Esophagus squamous epithelium (tissue), 5 donors: ENCODE results near the gene USP30. TPM values are rescaled to one million over a fixed set of nuclear protein-coding genes. Genes with fewer than 3 reads are reported as not detected.

ENCODE experiments used
- DNase-seq: peaks from one replicate; lab custom pipeline; 2025; lab: John Stamatoyannopoulos, UW
- H3K27ac ChIP-seq, 4 donors: fragments of 200-600 bp; sonication (generic); one replicate each; pipeline ENCODE4 v1.5.1; 2016 to 2019; ENCODE audit warnings: mild to moderate bottlenecking in 1 of 4
- H3K27me3 ChIP-seq, 4 donors: fragments of 200-600 bp; sonication (generic); 1 replicate in 3 of 4; 2 replicates in 1 of 4; pipeline versions ENCODE4 v1.5.1 to v1.6.0; 2017 to 2021; ENCODE audit warnings: antibody characterized with exemption in 1 of 4
- H3K36me3 ChIP-seq, 3 donors: fragments of 200-600 bp; sonication (generic); one replicate each; pipeline ENCODE4 v1.5.1; 2016 to 2019
- H3K4me1 ChIP-seq, 3 donors: fragments of 200-600 bp; sonication (generic); one replicate each; pipeline ENCODE4 v1.5.1; 2017 to 2019
- H3K4me3 ChIP-seq, 4 donors: fragments of 200-600 bp; sonication (generic); 1 replicate in 3 of 4; 2 replicates in 1 of 4; pipeline ENCODE4 v1.5.1; 2016 to 2019; ENCODE audit warnings: mild to moderate bottlenecking in 2 of 4, moderate library complexity in 1 of 4
- H3K9me3 ChIP-seq, 3 donors: fragments of 200-600 bp; sonication (generic); one replicate each; pipeline ENCODE4 v1.5.1; 2016 to 2019
- CTCF ChIP-seq, 6 experiments: fragments of 450-650 bp in 4 of 6; fragments of 200-600 bp in 2 of 6; sonication (generic) in 2 of 6; IDR thresholded peaks; one replicate each; pipeline ENCODE4 v1.5.1; 2016 to 2019; ENCODE audit warnings: antibody characterized with exemption in 6 of 6, mild to moderate bottlenecking in 4 of 6, moderate library complexity in 4 of 6
- POLR2A ChIP-seq, 4 donors: fragments of 450-650 bp; IDR thresholded peaks; one replicate each; pipeline ENCODE4 v1.6.1; 2017; ENCODE audit warnings: antibody characterized with exemption in 4 of 4, mild to moderate bottlenecking in 4 of 4, moderate library complexity in 3 of 4
- WGBS, 2 donors: methylation state at CpG; one replicate each; pipeline ENCODE4 v1.1.5; 2018; 5-methylcytosine and 5-hydroxymethylcytosine counted together
- intact Hi-C: fragments of 100-400 bp; cut with DNase I; formaldehyde crosslinking; loops from one replicate; pipeline ENCODE4 v1.15.0; 2022
- total RNA-seq, 4 donors: library from RNA; depleted of rRNA; stranded (reverse); fragments of >200 nt; gene quantifications; one replicate each; pipeline ENCODE4 v1.1.0, GENCODE V29; 2016
- donor health status: DM: yes; HTN: yes; CAD: no.

Gene USP30
- total RNA-seq = 10 to 100 TPM in 1 of 4 donors, 1 to 10 TPM in 3; 6.3 to 13.0 (median 8.7) TPM

- Histone ChIP-seq H3K27me3 (no peaks in the 10 kb centered on the region), H3K27ac (peak within 1 kb of the TSS; percentile 85 to 93 (median 90)), H3K36me3 (peaks cover 0 to 11% (median 0%) of the 10 kb centered on the region in 3 donors), H3K9me3 (no peaks in the 10 kb centered on the region), H3K4me1 (peaks cover 5 to 21% (median 10%) of the 10 kb centered on the region in 3 donors), H3K4me3 (peak within 1 kb of the TSS; percentile 80 to 99 (median 86))
- TF ChIP-seq CTCF (IDR thresholded peaks at IDR 0.05) (peak in 1 of 6 experiments; percentile 48), POLR2A (IDR thresholded peaks at IDR 0.05) (peak in 2 of 4 donors; percentile 20 to 40)
- no peak for DNase-seq
- 0 to 3% methylated on average over 11 to 26 of the region's 61 CpGs for WGBS, 2 donors
- intact Hi-C loops = no loop called here
These were observed at the start of gene USP30 for GRCh38 chr12:109052414-109053323. TSS of gene USP30 (plus strand) at chr12:109052576. CDS start at chr12:109052679, 103 bp downstream.

GRCh38 chr12:109004017-109004416, 48.4 kb upstream of the USP30 start:
- no peak overlapping the region for H3K4me3 ChIP-seq
- peaks cover 0 to 8% (median 0%) of the 10 kb centered on the region in 4 donors for H3K27me3 ChIP-seq
- TF ChIP-seq CTCF (IDR thresholded peaks at IDR 0.05) (no peak), POLR2A (IDR thresholded peaks at IDR 0.05) (no peak)
- DNase-seq = no peak
- H3K27ac ChIP-seq = no peak overlapping the region
- intact Hi-C loops = no loop called here
- H3K36me3 ChIP-seq = no peaks in the 10 kb centered on the region
- no peaks in the 10 kb centered on the region for H3K9me3 ChIP-seq
- H3K4me1 ChIP-seq = no peaks in the 10 kb centered on the region
- 55 to 58% methylated on average over 3 of the region's 3 CpGs for WGBS, 2 donors

- no peak for DNase-seq
- Histone ChIP-seq H3K9me3 (no peaks in the 10 kb centered on the region), H3K27me3 (peaks cover 0 to 24% (median 0%) of the 10 kb centered on the region in 4 donors), H3K4me1 (no peaks in the 10 kb centered on the region), H3K27ac (no peak overlapping the region), H3K36me3 (no peaks in the 10 kb centered on the region), H3K4me3 (no peak overlapping the region)
- WGBS, 2 donors = 67 to 78% methylated on average over 1 of the region's 1 CpG
- intact Hi-C loops = no loop called here
- TF ChIP-seq CTCF (IDR thresholded peaks at IDR 0.05) (no peak), POLR2A (IDR thresholded peaks at IDR 0.05) (no peak)
These were observed 42.6 kb upstream of the USP30 start for GRCh38 chr12:109009766-109010165.

- no peak for DNase-seq
- Histone ChIP-seq H3K36me3 (no peaks in the 10 kb centered on the region), H3K4me1 (no peaks in the 10 kb centered on the region), H3K4me3 (no peak overlapping the region), H3K9me3 (no peaks in the 10 kb centered on the region), H3K27ac (no peak overlapping the region), H3K27me3 (peaks cover 0 to 29% (median 0%) of the 10 kb centered on the region in 4 donors)
- WGBS, 2 donors = 57 to 64% methylated on average over 2 of the region's 2 CpGs
- intact Hi-C loops = no loop called here
- TF ChIP-seq POLR2A (IDR thresholded peaks at IDR 0.05) = no peak
- no peak for TF ChIP-seq CTCF (IDR thresholded peaks at IDR 0.05)
These were observed 42.1 kb upstream of the USP30 start for GRCh38 chr12:109010259-109010658.
